Measurements from ENCODE around the gene ARAP1. TPM values are rescaled to one million over a fixed set of nuclear protein-coding genes. Genes with fewer than 3 reads are reported as not detected.

ARAP1 gene
- total and polyA plus RNA-seq, 10 donors = 76.7 to 365 (median 270) TPM

- H3K9me3 ChIP-seq = no peaks in the 10 kb centered on the region
These were observed 90.7 kb downstream of the ARAP1 start for GRCh38 chr11:72661486-72661885.

GRCh38 chr11:72658989-72659640, 93.1 kb downstream of the ARAP1 start:
- no peak for TF ChIP-seq POLR2A (IDR thresholded peaks at IDR 0.05)
- TF ChIP-seq CTCF (IDR thresholded peaks at IDR 0.05 in 8 of 11, conservative IDR thresholded peaks at IDR 0.05 in 3 of 11) = no peak
- no peak for TF ChIP-seq POLR2AphosphoS5 (IDR thresholded peaks at IDR 0.05)
- H3K9me3 ChIP-seq = no peaks in the 10 kb centered on the region
- H3K27ac ChIP-seq = no peak overlapping the region
- H3K36me3 ChIP-seq = no peaks in the 10 kb centered on the region
- intact Hi-C loops (cut with DNase I; ENCODE audit: low total_unique reads) = no loop called here
- 86 to 92% (median 86%) methylated on average over 9 of the region's 9 CpGs for WGBS, 5 donors
- no peaks in the 10 kb centered on the region for H3K4me1 ChIP-seq
- H3K4me3 ChIP-seq = no peak overlapping the region
- H3K27me3 ChIP-seq (replicated peaks in 1 of 7) = peaks cover 0 to 30% (median 0%) of the 10 kb centered on the region in 7 donors
- DNase-seq = no peak

More at GRCh38 chr11:72661486-72661885, 90.7 kb downstream of the ARAP1 start:
- H3K4me1 ChIP-seq = no peaks in the 10 kb centered on the region
- H3K27me3 ChIP-seq (replicated peaks in 1 of 7) = peaks cover 0 to 39% (median 8%) of the 10 kb centered on the region in 7 donors
- WGBS, 5 donors = 82 to 90% (median 87%) methylated on average over 9 of the region's 9 CpGs
- H3K36me3 ChIP-seq = no peaks in the 10 kb centered on the region
- intact Hi-C loops (cut with DNase I; ENCODE audit: low total_unique reads) = no loop called here
- no peak overlapping the region for H3K4me3 ChIP-seq
- H3K27ac ChIP-seq = no peak overlapping the region
- TF ChIP-seq POLR2AphosphoS5 (IDR thresholded peaks at IDR 0.05) = no peak
- no peak for TF ChIP-seq CTCF (IDR thresholded peaks at IDR 0.05 in 8 of 11, conservative IDR thresholded peaks at IDR 0.05 in 3 of 11)
- no peak for TF ChIP-seq POLR2A (IDR thresholded peaks at IDR 0.05)
- no peak for DNase-seq

- TF ChIP-seq POLR2AphosphoS5 (IDR thresholded peaks at IDR 0.05) = no peak
- no peak for TF ChIP-seq POLR2A (IDR thresholded peaks at IDR 0.05)
- no peak for TF ChIP-seq CTCF (IDR thresholded peaks at IDR 0.05 in 8 of 11, conservative IDR thresholded peaks at IDR 0.05 in 3 of 11)
- intact Hi-C loops (cut with DNase I; ENCODE audit: low total_unique reads) = no loop called here
- Histone ChIP-seq H3K4me3 (no peak overlapping the region), H3K27ac (no peak overlapping the region), H3K36me3 (no peaks in the 10 kb centered on the region), H3K9me3 (no peaks in the 10 kb centered on the region), H3K4me1 (peaks cover 0 to 5% (median 0%) of the 10 kb centered on the region in 6 donors), H3K27me3 (replicated peaks in 1 of 7) (peaks cover 0 to 25% (median 0%) of the 10 kb centered on the region in 7 donors)
- WGBS, 5 donors = 69 to 84% (median 79%) methylated on average over 4 to 6 of the region's 6 CpGs
- no peak for DNase-seq
These were observed 94.7 kb downstream of the ARAP1 start for GRCh38 chr11:72657411-72658100.

GRCh38 chr11:72655896-72656464, 96.2 kb downstream of the ARAP1 start:
- no peak for DNase-seq
- intact Hi-C loops (cut with DNase I; ENCODE audit: low total_unique reads) = no loop called here
- Histone ChIP-seq H3K27me3 (replicated peaks in 1 of 7) (peaks cover 0 to 25% (median 0%) of the 10 kb centered on the region in 7 donors), H3K4me1 (peaks cover 0 to 5% (median 0%) of the 10 kb centered on the region in 6 donors), H3K36me3 (no peaks in the 10 kb centered on the region), H3K27ac (no peak overlapping the region), H3K9me3 (no peaks in the 10 kb centered on the region), H3K4me3 (no peak overlapping the region)
- TF ChIP-seq POLR2AphosphoS5 (IDR thresholded peaks at IDR 0.05) = no peak
- no peak for TF ChIP-seq POLR2A (IDR thresholded peaks at IDR 0.05)
- no peak for TF ChIP-seq CTCF (IDR thresholded peaks at IDR 0.05 in 8 of 11, conservative IDR thresholded peaks at IDR 0.05 in 3 of 11)
- 75 to 81% (median 76%) methylated on average over 9 to 11 of the region's 11 CpGs for WGBS, 5 donors

Measured in spleen (tissue), 11 donors.